ENCODE data around the gene IFNAR2.

DNA sequence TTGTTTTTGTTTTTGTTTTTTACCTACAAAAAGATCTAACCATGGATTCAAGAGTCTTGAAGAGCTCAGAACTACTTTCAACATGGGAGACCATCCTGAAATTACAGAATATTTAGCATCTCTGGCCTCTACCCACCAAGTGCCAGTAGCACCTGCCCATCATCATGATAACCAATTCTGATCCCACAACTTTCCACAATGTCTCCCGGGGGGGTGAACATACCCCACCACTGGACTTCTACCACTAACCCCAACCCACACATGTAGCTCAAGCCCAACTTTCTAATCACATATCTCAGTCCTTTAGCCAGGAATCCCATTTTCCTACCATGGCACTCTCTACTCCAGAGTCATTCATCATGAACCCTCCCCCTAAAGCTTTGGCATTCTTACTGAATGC lies 15.7 kb upstream of the IFNAR2 start:
- no peak for TF ChIP-seq MYC (IDR thresholded peaks at IDR 0.05; ENCODE audit: low read depth, low read length)
- no peak for TF ChIP-seq POLR2A (IDR thresholded peaks at IDR 0.05; ENCODE audit: extremely low read depth, insufficient read length)
- TF ChIP-seq CTCF (IDR thresholded peaks at IDR 0.05; ENCODE audit: low read depth, low read length): no peak
- TF ChIP-seq, protein P1, sequence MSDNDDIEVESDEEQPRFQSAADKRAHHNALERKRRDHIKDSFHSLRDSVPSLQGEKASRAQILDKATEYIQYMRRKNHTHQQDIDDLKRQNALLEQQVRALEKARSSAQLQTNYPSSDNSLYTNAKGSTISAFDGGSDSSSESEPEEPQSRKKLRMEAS (IDR thresholded peaks at IDR 0.05; ENCODE audit: low read depth, low read length): no peak

All from NB4 (cell line).